ENCODE data around the gene TBC1D14.

DNA sequence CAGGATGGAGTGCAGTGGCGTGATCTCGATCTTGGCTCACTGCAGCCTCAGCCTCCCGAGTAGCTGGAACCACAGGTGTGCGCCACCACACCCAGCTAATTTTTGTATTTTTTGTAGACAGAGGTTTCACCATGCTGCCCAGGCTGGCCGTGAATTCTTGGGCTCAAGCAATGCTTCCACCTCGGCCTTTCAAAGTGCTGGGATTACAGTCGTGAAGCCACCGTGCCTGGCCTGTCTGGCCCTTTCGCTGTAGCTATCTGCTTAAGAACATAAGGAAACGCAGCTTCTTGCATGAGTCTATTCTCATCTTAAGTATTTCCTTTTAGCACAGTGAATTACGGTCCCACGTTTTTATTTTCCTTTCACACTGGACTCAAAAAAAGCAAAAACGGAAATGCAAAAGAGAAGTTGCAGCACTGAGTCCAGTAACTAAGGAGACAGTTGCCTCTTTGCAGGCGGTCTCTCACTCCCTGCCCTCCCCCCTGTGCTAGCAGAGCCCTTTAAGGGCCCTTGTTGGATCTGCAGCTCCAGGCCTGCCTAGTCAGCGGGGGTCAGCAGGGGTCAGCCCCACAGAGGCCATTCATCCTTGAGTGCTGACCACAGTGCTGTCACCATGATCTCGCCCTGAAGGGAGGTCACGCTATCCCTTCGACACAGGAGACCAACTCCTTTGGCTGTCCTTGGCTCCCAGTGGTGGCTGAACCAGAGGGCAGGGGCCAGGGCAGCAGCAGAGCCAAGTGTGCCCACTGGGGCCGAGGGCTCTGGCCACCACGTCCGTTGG lies 21.8 kb upstream of the TBC1D14 start:
- no peak for TF ChIP-seq POLR2A (IDR thresholded peaks at IDR 0.05)
- TF ChIP-seq, protein P1, sequence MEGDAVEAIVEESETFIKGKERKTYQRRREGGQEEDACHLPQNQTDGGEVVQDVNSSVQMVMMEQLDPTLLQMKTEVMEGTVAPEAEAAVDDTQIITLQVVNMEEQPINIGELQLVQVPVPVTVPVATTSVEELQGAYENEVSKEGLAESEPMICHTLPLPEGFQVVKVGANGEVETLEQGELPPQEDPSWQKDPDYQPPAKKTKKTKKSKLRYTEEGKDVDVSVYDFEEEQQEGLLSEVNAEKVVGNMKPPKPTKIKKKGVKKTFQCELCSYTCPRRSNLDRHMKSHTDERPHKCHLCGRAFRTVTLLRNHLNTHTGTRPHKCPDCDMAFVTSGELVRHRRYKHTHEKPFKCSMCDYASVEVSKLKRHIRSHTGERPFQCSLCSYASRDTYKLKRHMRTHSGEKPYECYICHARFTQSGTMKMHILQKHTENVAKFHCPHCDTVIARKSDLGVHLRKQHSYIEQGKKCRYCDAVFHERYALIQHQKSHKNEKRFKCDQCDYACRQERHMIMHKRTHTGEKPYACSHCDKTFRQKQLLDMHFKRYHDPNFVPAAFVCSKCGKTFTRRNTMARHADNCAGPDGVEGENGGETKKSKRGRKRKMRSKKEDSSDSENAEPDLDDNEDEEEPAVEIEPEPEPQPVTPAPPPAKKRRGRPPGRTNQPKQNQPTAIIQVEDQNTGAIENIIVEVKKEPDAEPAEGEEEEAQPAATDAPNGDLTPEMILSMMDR (IDR thresholded peaks at IDR 0.05) = no peak

All from testis (tissue), 2 donors.